Lower lobe of right lung (tissue), 2 donors: Measurements from ENCODE around the gene TET2. TPM values are rescaled to one million over a fixed set of nuclear protein-coding genes. Genes with fewer than 3 reads are reported as not detected.

Experiments
- ATAC-seq, 2 donors: fragments of 200-7000 bp; cut with Tn5 transposase; one replicate each; pipeline ENCODE4 v1.9.1; 2020 to 2022; ENCODE audit warnings: mild to moderate bottlenecking in 2 of 2, moderate library complexity in 2 of 2
- DNase-seq: peaks from one replicate; pipeline ENCODE4 v3.0.0-alpha.2; 2020
- H3K27ac ChIP-seq: fragments of 200-600 bp; one replicate; pipeline ENCODE4 v1.8.0; 2022
- H3K27me3 ChIP-seq: fragments of 200-600 bp; one replicate; pipeline ENCODE4 v1.8.0; 2022; ENCODE audit warnings: low read depth
- H3K36me3 ChIP-seq: fragments of 200-600 bp; one replicate; pipeline ENCODE4 v1.8.0; 2022; ENCODE audit warnings: mild to moderate bottlenecking
- H3K4me1 ChIP-seq: fragments of 200-600 bp; one replicate; pipeline ENCODE4 v1.8.0; 2022
- H3K4me3 ChIP-seq: fragments of 200-600 bp; one replicate; pipeline ENCODE4 v1.8.0; 2022; ENCODE audit warnings: mild to moderate bottlenecking
- H3K9me3 ChIP-seq: fragments of 200-600 bp; one replicate; pipeline ENCODE4 v1.8.0; 2022
- CTCF ChIP-seq: fragments of 200-600 bp; IDR thresholded peaks from one replicate; pipeline ENCODE4 v1.8.0; 2022; ENCODE audit warnings: antibody characterized with exemption, mild to moderate bottlenecking
- intact Hi-C: fragments of 100-400 bp; cut with DNase I; formaldehyde crosslinking; loops from one replicate; pipeline ENCODE4 v1.11.0; 2022
- total RNA-seq: library from RNA; stranded (reverse); fragmentation: NEBNext Ultra II Directional; extraction: Animal tissue kit (Norgen Biotek cat#: 25700); gene quantifications from one replicate; pipeline ENCODE4 v1.2.1, GENCODE V29; 2021
- donor health status: DM: no; HTN: yes; CAD: no; lungs with severe emphysema.

TET2 gene
- total RNA-seq, 1 donor from 2014 or later = 37.3 TPM

- Histone ChIP-seq H3K4me1 (peaks cover 13% of the 10 kb centered on the region), H3K36me3 (no peaks in the 10 kb centered on the region), H3K27me3 (no peaks in the 10 kb centered on the region), H3K9me3 (no peaks in the 10 kb centered on the region), H3K27ac (no peak overlapping the region), H3K4me3 (no peak overlapping the region)
- no peak for TF ChIP-seq CTCF
- no peak for ATAC-seq
- no peak for DNase-seq
- intact Hi-C loops = no loop called here
These were observed 34.4 kb upstream of the TET2 start for GRCh38 chr4:105112274-105112673.

GRCh38 chr4:105113800-105114199, 32.9 kb upstream of the TET2 start:
- no peak for TF ChIP-seq CTCF
- H3K36me3 ChIP-seq = no peaks in the 10 kb centered on the region
- ATAC-seq (peak; percentile 50 to 69), DNase-seq (no peak)
- no peak overlapping the region for H3K4me3 ChIP-seq
- no peaks in the 10 kb centered on the region for H3K27me3 ChIP-seq
- H3K27ac ChIP-seq = no peak overlapping the region
- H3K9me3 ChIP-seq = no peaks in the 10 kb centered on the region
- intact Hi-C loops = no loop called here
- H3K4me1 ChIP-seq = peaks cover 13% of the 10 kb centered on the region

GRCh38 chr4:105116616-105117319, 29.9 kb upstream of the TET2 start:
- H3K9me3 ChIP-seq = no peaks in the 10 kb centered on the region
- H3K27me3 ChIP-seq = no peaks in the 10 kb centered on the region
- no peak overlapping the region for H3K27ac ChIP-seq
- H3K4me1 ChIP-seq = peaks cover 13% of the 10 kb centered on the region
- no peak for DNase-seq
- H3K36me3 ChIP-seq = no peaks in the 10 kb centered on the region
- intact Hi-C loops = no loop called here
- no peak for TF ChIP-seq CTCF
- peak; percentile 67 to 80 for ATAC-seq
- no peak overlapping the region for H3K4me3 ChIP-seq

- H3K4me3 ChIP-seq = no peak overlapping the region
- DNase-seq (no peak), ATAC-seq (no peak)
- no peaks in the 10 kb centered on the region for H3K9me3 ChIP-seq
- intact Hi-C loops = no loop called here
- H3K27me3 ChIP-seq = no peaks in the 10 kb centered on the region
- H3K4me1 ChIP-seq = peaks cover under 1% of the 10 kb centered on the region
- TF ChIP-seq CTCF = no peak
- H3K36me3 ChIP-seq = no peaks in the 10 kb centered on the region
- no peak overlapping the region for H3K27ac ChIP-seq
These were observed 27.3 kb upstream of the TET2 start for GRCh38 chr4:105119356-105119755.

- H3K27ac ChIP-seq = no peak overlapping the region
- ATAC-seq (no peak), DNase-seq (no peak)
- intact Hi-C loops = no loop called here
- H3K4me1 ChIP-seq = no peaks in the 10 kb centered on the region
- no peaks in the 10 kb centered on the region for H3K9me3 ChIP-seq
- no peak for TF ChIP-seq CTCF
- H3K4me3 ChIP-seq = no peak overlapping the region
- no peaks in the 10 kb centered on the region for H3K36me3 ChIP-seq
- H3K27me3 ChIP-seq = no peaks in the 10 kb centered on the region
These were observed 26.1 kb upstream of the TET2 start for GRCh38 chr4:105120626-105121025.
